Liver (tissue), 3 donors: ENCODE data around the gene CHRDL2.

Experiments used
- ATF3 ChIP-seq: IDR thresholded peaks from 2 replicates; pipeline ENCODE4 v1.6.1; 2016; ENCODE audit warnings: antibody characterized with exemption
- CTCF ChIP-seq: fragments of 150-350 bp; IDR thresholded peaks from 2 replicates; pipeline ENCODE4 v1.5.1; 2017; ENCODE audit warnings: improper control_type of control experiment, low read depth, low read length; ENCODE audit not compliant: missing input control
- EGR1 ChIP-seq, 2 donors: IDR thresholded peaks; 2 replicates each; pipeline ENCODE4 v1.6.1; 2016 to 2018; ENCODE audit warnings: antibody characterized with exemption in 2 of 2, low read depth in 2 of 2
- FOXA2 ChIP-seq: IDR thresholded peaks from 2 replicates; pipeline ENCODE4 v1.6.1; 2016; ENCODE audit warnings: antibody characterized with exemption
- GABPA ChIP-seq, 2 donors: IDR thresholded peaks in 1 of 2; conservative IDR thresholded peaks in 1 of 2; 2 replicates each; pipeline ENCODE4 v1.6.1; 2016; ENCODE audit warnings: antibody characterized with exemption in 2 of 2, mild to moderate bottlenecking in 1 of 2, moderate library complexity in 1 of 2
- MAX ChIP-seq: IDR thresholded peaks from 2 replicates; pipeline ENCODE4 v1.6.1; 2016; ENCODE audit warnings: antibody characterized with exemption
- NR2F2 ChIP-seq: IDR thresholded peaks from 2 replicates; pipeline ENCODE4 v1.6.1; 2016; ENCODE audit warnings: antibody characterized with exemption
- RAD21 ChIP-seq, 2 donors: IDR thresholded peaks; 2 replicates each; pipeline ENCODE4 v1.6.1; 2016; ENCODE audit warnings: antibody characterized with exemption in 2 of 2, mild to moderate bottlenecking in 2 of 2
- REST ChIP-seq: IDR thresholded peaks from 2 replicates; pipeline ENCODE4 v1.6.1; 2016; ENCODE audit warnings: antibody characterized with exemption, mild to moderate bottlenecking
- YY1 ChIP-seq: IDR thresholded peaks from 2 replicates; pipeline ENCODE4 v1.6.1; 2016; ENCODE audit warnings: antibody characterized with exemption, mild to moderate bottlenecking
- ZBTB33 ChIP-seq: IDR thresholded peaks from 2 replicates; pipeline ENCODE4 v1.6.1; 2016; ENCODE audit warnings: antibody characterized with exemption
- donor health status: healthy.
- donor health status: healthy.

GRCh38 chr11:74707182-74707581 is 24.0 kb downstream of the CHRDL2 start:
- TF ChIP-seq ZBTB33, result no peak
- TF ChIP-seq REST, result no peak
- TF ChIP-seq CTCF, result no peak
- no peak for TF ChIP-seq YY1
- no peak for TF ChIP-seq NR2F2
- no peak for TF ChIP-seq EGR1 (IDR thresholded peaks at IDR 0.05; ENCODE audit: low read depth in 2 of 2)
- no peak for TF ChIP-seq RAD21 (IDR thresholded peaks at IDR 0.05)
- TF ChIP-seq GABPA (IDR thresholded peaks at IDR 0.05 in 1 of 2, conservative IDR thresholded peaks at IDR 0.05 in 1 of 2), result no peak
- TF ChIP-seq FOXA2, result no peak
- TF ChIP-seq MAX, result no peak
- TF ChIP-seq ATF3, result no peak
